Measurements from ENCODE around the gene AQP11.
"Not testable (repeated sequence)": the region's sequence is repeated elsewhere in the genome, so short reads cannot be mapped to it uniquely, and the experiment has no call there.

Gene AQP11

GRCh38 chr11:77593883-77594282 is 4.1 kb downstream of the AQP11 start:
- DNase-seq: no peak

GRCh38 chr11:77596626-77597025 is 6.9 kb downstream of the AQP11 start:
- DNase-seq: no peak

- DNase-seq: no peak
Observed at GRCh38 chr11:77598195-77598594, 8.4 kb downstream of the AQP11 start.

- DNase-seq: no peak
Observed at GRCh38 chr11:77602381-77603088, 12.8 kb downstream of the AQP11 start.

- DNase-seq: no peak
Observed at GRCh38 chr11:77604281-77604680, 14.5 kb downstream of the AQP11 start.

GRCh38 chr11:77609234-77609633 is 19.5 kb downstream of the AQP11 start:
- no peak for DNase-seq

- DNase-seq: no peak
Observed at GRCh38 chr11:77611921-77612320, 22.2 kb downstream of the AQP11 start.

- no peak for DNase-seq
Observed at GRCh38 chr11:77617892-77618291, 28.1 kb downstream of the AQP11 start.

GRCh38 chr11:77619576-77620198 is 29.9 kb downstream of the AQP11 start:
- peak; percentile 21 for DNase-seq

GRCh38 chr11:77630157-77630710 is 40.5 kb downstream of the AQP11 start:
- DNase-seq: no peak

GRCh38 chr11:77633926-77634325 is 44.2 kb downstream of the AQP11 start:
- DNase-seq: not testable (repeated sequence)

- DNase-seq: no peak
Observed at GRCh38 chr11:77636731-77637344, 47.1 kb downstream of the AQP11 start.

GRCh38 chr11:77637345-77638165 is 47.8 kb downstream of the AQP11 start, which contains the start of gene CLNS1A:
Gene CLNS1A (minus strand): TSS chr11:77637794. CDS start chr11:77637714, 80 bp downstream.
- peak; percentile 90 for DNase-seq

GRCh38 chr11:77642228-77642627 is 52.5 kb downstream of the AQP11 start:
- DNase-seq: no peak

GRCh38 chr11:77644887-77645286 is 55.1 kb downstream of the AQP11 start:
- DNase-seq: no peak

GRCh38 chr11:77647654-77648305 is 58.0 kb downstream of the AQP11 start:
- DNase-seq: no peak

- DNase-seq: no peak
Observed at GRCh38 chr11:77650123-77650522, 60.4 kb downstream of the AQP11 start.

GRCh38 chr11:77654770-77655434 is 65.1 kb downstream of the AQP11 start:
- DNase-seq: no peak

GRCh38 chr11:77656362-77656761 is 66.6 kb downstream of the AQP11 start:
- DNase-seq: no peak

- DNase-seq: no peak
Observed at GRCh38 chr11:77658213-77659013, 68.7 kb downstream of the AQP11 start.

Measured in NCI-H510A (cell line).